HTERT RPE-1 (cell line): Measurements from ENCODE around the gene UNC13B.

Experiments
- in situ Hi-C: fragments of 300-500 bp; cut with MboI; formaldehyde crosslinking; loops from 4 replicates; pipeline ENCODE4 v1.14.3; 2020; ENCODE audit warnings: low sequenced_read_pairs

UNC13B gene

GRCh38 chr9:35318741-35319140 lies 156.9 kb downstream of the UNC13B start:
- in situ Hi-C loops: no loop called here

GRCh38 chr9:35322075-35322885 lies 160.5 kb downstream of the UNC13B start:
- in situ Hi-C loops: no loop called here

- in situ Hi-C loops: no loop called here
Observed at GRCh38 chr9:35324966-35325365, 163.2 kb downstream of the UNC13B start.

GRCh38 chr9:35333551-35333950 lies 171.7 kb downstream of the UNC13B start:
- in situ Hi-C loops: no loop called here

- in situ Hi-C loops: no loop called here
Observed at GRCh38 chr9:35335164-35335563, 173.4 kb downstream of the UNC13B start.

- in situ Hi-C loops: no loop called here
Observed at GRCh38 chr9:35338086-35338485, 176.3 kb downstream of the UNC13B start.

GRCh38 chr9:35338561-35339274 lies 176.9 kb downstream of the UNC13B start:
- in situ Hi-C loops: no loop called here

GRCh38 chr9:35340046-35340445 lies 178.2 kb downstream of the UNC13B start:
- in situ Hi-C loops: no loop called here

GRCh38 chr9:35341021-35341420 lies 179.2 kb downstream of the UNC13B start:
- in situ Hi-C loops: no loop called here

- in situ Hi-C loops: no loop called here
Observed at GRCh38 chr9:35341585-35341984, 179.8 kb downstream of the UNC13B start.

- in situ Hi-C loops: no loop called here
Observed at GRCh38 chr9:35342221-35342958, 180.6 kb downstream of the UNC13B start.

GRCh38 chr9:35348109-35348508 lies 186.3 kb downstream of the UNC13B start:
- in situ Hi-C loops: no loop called here

- in situ Hi-C loops: no loop called here
Observed at GRCh38 chr9:35349287-35349990, 187.6 kb downstream of the UNC13B start.

GRCh38 chr9:35350212-35350611 lies 188.4 kb downstream of the UNC13B start:
- in situ Hi-C loops: no loop called here

- in situ Hi-C loops: no loop called here
Observed at GRCh38 chr9:35350827-35351549, 189.2 kb downstream of the UNC13B start.

GRCh38 chr9:35353731-35354365 lies 192.0 kb downstream of the UNC13B start:
- in situ Hi-C loops: no loop called here

- in situ Hi-C loops: no loop called here
Observed at GRCh38 chr9:35355939-35356338, 194.1 kb downstream of the UNC13B start.

- in situ Hi-C loops: no loop called here
Observed at GRCh38 chr9:35357116-35357515, 195.3 kb downstream of the UNC13B start.

- in situ Hi-C loops: no loop called here
Observed at GRCh38 chr9:35357826-35358225, 196.0 kb downstream of the UNC13B start.
